OCI-LY1 (cell line): Measurements from ENCODE around the gene A2ML1.
"Not testable (repeated sequence)": the region's sequence is repeated elsewhere in the genome, so short reads cannot be mapped to it uniquely, and the experiment has no call there.

Experiments used
- CTCF ChIP-seq: fragments of 200-600 bp; sonication (generic), shearing (Covaris generic); IDR thresholded peaks from 2 replicates; pipeline ENCODE4 v1.5.1; 2017; ENCODE audit warnings: mild to moderate bottlenecking, antibody characterized with exemption, low read length, moderate library complexity, mixed read lengths
- EZH2 ChIP-seq: fragments of 200-600 bp; sonication (generic), shearing (Covaris generic); IDR thresholded peaks from 2 replicates; pipeline ENCODE4 v1.8.0; 2017; ENCODE audit warnings: borderline replicate concordance, mixed run types, mild to moderate bottlenecking, antibody characterized with exemption, low read length, moderate library complexity, mixed read lengths

GRCh38 chr12:8788706-8789105, 33.7 kb upstream of the A2ML1 start:
- TF ChIP-seq CTCF, EZH2: not testable (repeated sequence)
